Thymus (tissue), 11 donors: ENCODE data around the gene SLC38A10. TPM values are rescaled to one million over a fixed set of nuclear protein-coding genes. Genes with fewer than 3 reads are reported as not detected.

Source experiments
- DNase-seq, 9 donors: peaks; one replicate each; pipeline ENCODE4 v3.0.0-alpha.2; 2013; ENCODE audit warnings: low spot score in 9 of 9, low read depth in 6 of 9, missing footprints in 1 of 9
- H3K27ac ChIP-seq, 2 donors: one replicate each; pipeline ENCODE4 v1.5.1; 2013; ENCODE audit warnings: control low read depth in 1 of 2, low read depth in 1 of 2, low read length in 1 of 2, mild to moderate bottlenecking in 1 of 2, moderate library complexity in 1 of 2
- H3K27me3 ChIP-seq, 2 donors: one replicate each; pipeline ENCODE4 v1.5.1; 2013; ENCODE audit warnings: low read length in 1 of 2; ENCODE audit not compliant: control insufficient read depth in 2 of 2, insufficient read depth in 1 of 2
- H3K36me3 ChIP-seq, 2 donors: one replicate each; pipeline ENCODE4 v1.5.1; 2013; ENCODE audit warnings: low read length in 1 of 2, mild to moderate bottlenecking in 1 of 2, moderate library complexity in 1 of 2; ENCODE audit not compliant: control insufficient read depth in 2 of 2, insufficient read depth in 2 of 2
- H3K4me1 ChIP-seq, 2 donors: one replicate each; pipeline ENCODE4 v1.5.1; 2013; ENCODE audit warnings: low read length in 2 of 2; ENCODE audit not compliant: control insufficient read depth in 2 of 2, insufficient read depth in 2 of 2
- H3K4me3 ChIP-seq, 2 donors: one replicate each; pipeline ENCODE4 v1.5.1; 2013; ENCODE audit warnings: low read length in 2 of 2, control low read depth in 1 of 2, mild to moderate bottlenecking in 1 of 2
- H3K9me3 ChIP-seq, 2 donors: one replicate each; pipeline ENCODE4 v1.5.1; 2013; ENCODE audit warnings: low read length in 1 of 2, mild to moderate bottlenecking in 1 of 2; ENCODE audit not compliant: control insufficient read depth in 2 of 2, insufficient read depth in 1 of 2
- WGBS: extraction: QIAGEN DNeasy Blood & Tissue Kit; methylation state at CpG from one replicate; pipeline ENCODE4 v1.1.7; 2013; 5-methylcytosine and 5-hydroxymethylcytosine counted together
- polyA plus RNA-seq: library from polyadenylated mRNA; stranded (reverse); fragments of 200-250 nt; gene quantifications from one replicate; pipeline ENCODE4 v1.2.3, GENCODE V29; 2013
- total RNA-seq: library from RNA; stranded (reverse); fragments of 120-200 nt; gene quantifications from one replicate; pipeline ENCODE4 v1.2.4, GENCODE V29; 2013
- donor health status: healthy.

The SLC38A10 gene
- total and polyA plus RNA-seq, 2 donors: 21.0 to 63.6 TPM

- peaks cover 0 to 25% of the 10 kb centered on the region in 2 donors for H3K4me1 ChIP-seq
Observed at GRCh38 chr17:81245665-81246342, 49.3 kb downstream of the SLC38A10 start.

DNA sequence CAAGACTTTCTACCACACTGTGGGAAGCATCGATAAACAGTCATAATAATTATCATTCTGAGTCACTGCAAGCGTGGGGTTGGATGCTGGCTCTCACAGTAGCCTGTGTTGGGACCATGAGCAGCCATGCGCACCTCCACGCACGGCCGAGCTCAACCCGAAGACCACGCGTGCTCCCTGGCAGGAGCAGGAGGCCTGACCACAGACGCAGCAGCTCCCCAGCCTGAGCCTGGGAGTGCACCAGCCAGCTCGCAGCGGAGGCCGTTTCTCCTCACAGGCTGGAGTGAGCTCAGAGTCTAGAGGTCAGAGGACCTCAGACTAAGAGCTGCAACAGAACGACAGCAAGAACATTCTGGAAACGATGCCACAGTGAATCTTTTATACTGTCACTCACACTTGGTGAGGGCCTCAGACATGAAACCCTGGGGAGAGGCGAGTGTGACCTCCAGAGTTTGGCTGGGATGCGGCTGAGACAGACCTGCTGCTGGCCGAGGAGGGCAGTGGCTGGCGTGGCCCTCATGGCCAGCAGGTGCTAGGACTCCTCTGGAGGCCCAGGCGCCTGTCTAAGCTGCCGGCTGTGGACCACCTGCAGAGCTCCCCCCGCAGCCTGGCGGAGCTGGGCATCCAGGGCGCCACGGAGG, 50.0 kb downstream of the SLC38A10 start:
- Histone ChIP-seq H3K27ac (no peak overlapping the region), H3K9me3 (peaks cover 3 to 7% of the 10 kb centered on the region in 2 donors), H3K36me3 (peaks cover 23 to 34% of the 10 kb centered on the region in 2 donors), H3K4me1 (peaks cover 4 to 25% of the 10 kb centered on the region in 2 donors), H3K27me3 (no peaks in the 10 kb centered on the region), H3K4me3 (no peak overlapping the region)
- WGBS: 96% methylated on average over 25 of the region's 25 CpGs
- no peak for DNase-seq

More at GRCh38 chr17:81245665-81246342, 49.3 kb downstream of the SLC38A10 start:
- Histone ChIP-seq H3K27me3 (no peaks in the 10 kb centered on the region), H3K9me3 (peaks cover 3 to 10% of the 10 kb centered on the region in 2 donors), H3K27ac (no peak overlapping the region), H3K36me3 (peaks cover 25 to 38% of the 10 kb centered on the region in 2 donors), H3K4me3 (no peak overlapping the region)
- DNase-seq: no peak
- 97% methylated on average over 37 of the region's 37 CpGs for WGBS

GRCh38 chr17:81244358-81245023, 50.6 kb downstream of the SLC38A10 start:
- no peak overlapping the region for H3K27ac ChIP-seq
- no peak overlapping the region for H3K4me3 ChIP-seq
- H3K4me1 ChIP-seq: peaks cover 5 to 25% of the 10 kb centered on the region in 2 donors
- 90% methylated on average over 24 of the region's 24 CpGs for WGBS
- no peak for DNase-seq
- peaks cover 18 to 30% of the 10 kb centered on the region in 2 donors for H3K36me3 ChIP-seq
- H3K27me3 ChIP-seq: no peaks in the 10 kb centered on the region
- H3K9me3 ChIP-seq: peaks cover 1 to 3% of the 10 kb centered on the region in 2 donors

DNA sequence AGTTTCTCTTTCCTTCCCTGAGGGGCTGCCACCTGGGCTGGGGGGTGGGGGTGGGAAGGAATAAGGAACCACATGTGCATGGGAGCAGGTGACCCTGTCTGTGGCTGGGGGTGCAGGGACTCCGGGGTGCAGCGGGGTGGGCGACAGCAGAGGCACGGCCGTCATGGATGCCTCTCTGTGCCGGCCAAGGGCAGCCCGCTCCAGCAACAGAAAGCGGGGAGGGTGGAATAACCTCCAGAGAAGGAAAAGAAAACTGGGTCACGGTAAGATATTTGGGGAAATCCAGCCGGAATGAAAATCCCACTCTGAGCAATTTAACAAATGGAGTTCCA, 51.8 kb downstream of the SLC38A10 start:
- peaks cover 17 to 28% of the 10 kb centered on the region in 2 donors for H3K36me3 ChIP-seq
- H3K27me3 ChIP-seq: no peaks in the 10 kb centered on the region
- no peak overlapping the region for H3K4me3 ChIP-seq
- 94% methylated on average over 10 of the region's 10 CpGs for WGBS
- peaks cover 5 to 26% of the 10 kb centered on the region in 2 donors for H3K4me1 ChIP-seq
- H3K27ac ChIP-seq: no peak overlapping the region
- H3K9me3 ChIP-seq: no peaks in the 10 kb centered on the region
- DNase-seq: no peak

- Histone ChIP-seq H3K9me3 (no peaks in the 10 kb centered on the region), H3K4me3 (no peak overlapping the region), H3K27ac (no peak overlapping the region), H3K4me1 (peaks cover 11 to 33% of the 10 kb centered on the region in 2 donors), H3K36me3 (peaks cover 17 to 25% of the 10 kb centered on the region in 2 donors), H3K27me3 (no peaks in the 10 kb centered on the region)
- DNase-seq: no peak
- 87% methylated on average over 33 of the region's 33 CpGs for WGBS
Observed at GRCh38 chr17:81242421-81243332, 52.4 kb downstream of the SLC38A10 start.

DNA sequence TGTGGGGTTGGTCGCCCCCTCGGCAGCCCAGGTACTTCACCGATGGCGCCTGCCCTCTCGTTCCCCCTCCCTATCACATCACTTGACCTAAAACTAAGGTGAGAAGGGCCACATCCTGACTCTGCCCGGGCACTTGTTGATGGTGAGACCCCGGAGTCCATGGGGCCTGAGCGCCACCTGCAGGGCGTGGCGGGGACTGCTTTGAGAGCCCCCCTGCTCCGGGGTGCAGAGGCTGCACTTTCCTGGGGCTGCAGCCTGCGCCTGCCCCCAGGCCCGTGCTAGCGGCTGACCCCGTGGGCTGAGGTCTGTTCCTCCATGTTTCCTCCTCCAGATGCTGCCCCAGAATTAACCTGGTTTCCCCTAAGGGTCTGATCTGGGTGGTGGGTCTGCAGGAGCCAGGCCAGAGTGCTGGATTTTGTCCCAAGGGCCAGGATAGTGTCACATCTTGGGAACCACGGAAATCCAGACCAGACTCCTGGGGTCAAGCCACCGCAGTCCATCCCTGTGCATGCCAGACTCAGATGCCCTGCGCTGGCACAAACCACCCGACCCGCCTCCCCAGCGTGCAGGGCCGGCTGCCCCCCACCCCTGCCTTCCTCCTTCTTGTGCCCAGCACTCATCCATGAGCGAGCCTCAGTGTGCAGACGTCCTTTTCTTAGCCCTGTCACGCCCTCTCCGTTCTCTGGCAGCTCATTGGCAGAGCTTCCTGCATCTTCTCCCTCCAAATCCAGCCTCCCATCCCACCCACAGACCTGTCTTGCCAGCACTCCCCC, 53.3 kb downstream of the SLC38A10 start:
- WGBS: 69% methylated on average over 26 of the region's 26 CpGs
- DNase-seq: peak in 2 of 9 donors; percentile 55 to 58
- no peaks in the 10 kb centered on the region for H3K27me3 ChIP-seq

GRCh38 chr17:81241203-81241602, 53.9 kb downstream of the SLC38A10 start:
- 97% methylated on average over 10 of the region's 10 CpGs for WGBS
- no peak for DNase-seq
- peaks cover 25 to 30% of the 10 kb centered on the region in 2 donors for H3K36me3 ChIP-seq
- peaks cover 19 to 37% of the 10 kb centered on the region in 2 donors for H3K4me1 ChIP-seq
- H3K9me3 ChIP-seq: no peaks in the 10 kb centered on the region
- no peaks in the 10 kb centered on the region for H3K27me3 ChIP-seq
- H3K27ac ChIP-seq: no peak overlapping the region
- H3K4me3 ChIP-seq: no peak overlapping the region

More for the DNA sequence above, 53.3 kb downstream of the SLC38A10 start:
- Histone ChIP-seq H3K4me1 (peaks cover 19 to 37% of the 10 kb centered on the region in 2 donors), H3K9me3 (no peaks in the 10 kb centered on the region), H3K27ac (no peak overlapping the region), H3K36me3 (peaks cover 19 to 25% of the 10 kb centered on the region in 2 donors), H3K4me3 (no peak overlapping the region)

GRCh38 chr17:81240761-81241160, 54.3 kb downstream of the SLC38A10 start:
- DNase-seq: no peak
- no peak overlapping the region for H3K4me3 ChIP-seq
- peaks cover 27 to 28% of the 10 kb centered on the region in 2 donors for H3K36me3 ChIP-seq
- H3K4me1 ChIP-seq: peaks cover 19 to 37% of the 10 kb centered on the region in 2 donors
- H3K27me3 ChIP-seq: no peaks in the 10 kb centered on the region
- 93% methylated on average over 8 of the region's 8 CpGs for WGBS
- no peak overlapping the region for H3K27ac ChIP-seq
- H3K9me3 ChIP-seq: no peaks in the 10 kb centered on the region
